ENCODE data around the gene EXOC2. TPM values are rescaled to one million over a fixed set of nuclear protein-coding genes. Genes with fewer than 3 reads are reported as not detected.

Gene EXOC2
- total RNA-seq, 2 donors from 2014 or later = 34.0 to 46.1 TPM

DNA sequence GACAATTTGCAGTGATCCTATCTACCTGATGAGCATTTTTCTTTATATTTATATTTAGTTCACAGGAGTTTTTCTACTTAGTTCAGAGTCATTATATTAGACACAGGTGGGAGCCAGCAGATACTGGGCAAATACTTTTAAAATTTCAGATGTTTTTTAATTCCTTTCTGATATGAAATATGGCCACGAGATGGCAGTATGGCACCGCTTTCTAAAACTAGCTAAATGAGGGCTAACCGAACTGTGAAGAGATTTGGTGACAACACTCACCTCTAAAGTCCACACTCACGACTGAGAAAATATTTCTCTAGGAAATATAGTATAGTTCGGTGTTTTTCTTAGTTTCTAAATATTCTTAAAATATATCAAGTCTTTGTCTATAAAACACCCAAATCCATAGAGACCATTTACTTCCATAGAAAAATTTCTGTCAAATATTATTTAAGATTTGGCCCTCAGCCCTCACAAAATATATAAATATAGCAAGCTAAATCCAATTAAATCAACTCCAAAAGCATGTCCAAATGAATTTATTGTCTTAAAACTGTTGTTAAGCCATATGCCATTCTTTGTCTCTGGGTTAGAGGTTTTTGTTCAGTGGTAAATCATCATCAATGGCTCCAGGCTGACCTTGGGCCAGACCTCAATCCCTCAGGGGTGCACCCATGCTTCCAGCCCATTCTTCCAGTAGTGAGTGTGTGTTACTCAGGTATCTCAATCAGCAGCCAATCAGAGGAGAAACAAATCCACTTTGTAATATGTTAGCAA is 99.6 kb downstream of the EXOC2 start:
- H3K4me1 Mint-ChIP-seq (ENCODE audit: low read depth in 2 of 2) = peaks cover 0 to 5% of the 10 kb centered on the region in 2 donors
- no peak overlapping the region for H3K4me3 Mint-ChIP-seq
- ATAC-seq = peak; percentile 56 to 68
- H3K27ac Mint-ChIP-seq = peak overlapping the region in 1 of 2 donors; percentile 34
- no peaks in the 10 kb centered on the region for H3K27me3 Mint-ChIP-seq
- peaks cover 24% of the 10 kb centered on the region for H3K36me3 Mint-ChIP-seq
- DNase-seq (ENCODE audit: low spot score) = peak; percentile 78
- no peaks in the 10 kb centered on the region for H3K9me3 Mint-ChIP-seq

DNA sequence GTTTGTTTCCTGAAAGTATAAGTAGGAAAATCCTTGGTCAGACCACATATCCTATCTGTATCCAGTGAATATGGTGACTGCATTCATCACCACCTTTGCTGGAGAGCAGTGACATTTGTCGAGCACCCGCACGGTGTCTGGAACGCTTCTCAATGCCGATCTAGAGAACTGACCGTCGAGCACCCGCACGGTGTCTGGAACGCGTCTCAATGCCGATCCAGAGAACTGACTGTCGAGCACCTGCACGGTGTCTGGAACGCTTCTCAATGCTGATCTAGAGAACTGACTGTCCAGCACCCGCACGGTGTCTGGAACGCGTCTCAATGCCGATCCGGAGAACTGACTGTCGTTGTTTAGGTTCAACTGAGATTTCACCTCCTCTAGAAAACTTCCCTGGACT is 103.8 kb downstream of the EXOC2 start:
- Mint-ChIP-seq H3K27me3 (no peaks in the 10 kb centered on the region), H3K9me3 (no peaks in the 10 kb centered on the region), H3K4me1 (ENCODE audit: low read depth in 2 of 2) (peaks cover 0 to 5% of the 10 kb centered on the region in 2 donors), H3K27ac (no peak overlapping the region), H3K4me3 (no peak overlapping the region), H3K36me3 (peaks cover 19% of the 10 kb centered on the region)
- no peak for DNase-seq (ENCODE audit: low spot score)
- ATAC-seq = no peak

GRCh38 chr6:586553-586952 is 106.4 kb downstream of the EXOC2 start:
- Mint-ChIP-seq H3K27me3 (no peaks in the 10 kb centered on the region), H3K36me3 (peaks cover 13% of the 10 kb centered on the region), H3K4me3 (no peak overlapping the region), H3K27ac (no peak overlapping the region), H3K9me3 (no peaks in the 10 kb centered on the region), H3K4me1 (ENCODE audit: low read depth in 2 of 2) (peaks cover 0 to 5% of the 10 kb centered on the region in 2 donors)
- peak in 1 of 2 donors; percentile 43 for ATAC-seq
- no peak for DNase-seq (ENCODE audit: low spot score)

DNA sequence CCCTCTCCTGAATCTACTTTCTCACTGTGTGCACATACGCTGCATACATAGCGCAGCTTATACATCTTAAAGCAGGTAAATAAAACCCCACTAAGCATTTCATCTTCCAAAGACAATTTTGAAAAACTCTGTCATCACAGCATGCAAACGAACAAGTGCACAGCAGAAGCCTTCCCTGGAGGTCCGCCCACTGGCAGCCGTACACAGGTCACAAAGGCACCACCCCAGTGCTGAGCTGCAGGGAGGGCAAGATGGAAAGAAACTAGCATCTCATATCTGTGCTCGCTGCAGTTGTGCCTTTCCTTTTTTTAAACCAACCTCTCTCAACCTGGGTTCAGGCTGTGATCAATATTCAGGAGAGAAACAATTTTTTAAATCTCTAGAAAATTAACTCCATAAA is 109.3 kb downstream of the EXOC2 start:
- no peak overlapping the region for H3K27ac Mint-ChIP-seq

DNA sequence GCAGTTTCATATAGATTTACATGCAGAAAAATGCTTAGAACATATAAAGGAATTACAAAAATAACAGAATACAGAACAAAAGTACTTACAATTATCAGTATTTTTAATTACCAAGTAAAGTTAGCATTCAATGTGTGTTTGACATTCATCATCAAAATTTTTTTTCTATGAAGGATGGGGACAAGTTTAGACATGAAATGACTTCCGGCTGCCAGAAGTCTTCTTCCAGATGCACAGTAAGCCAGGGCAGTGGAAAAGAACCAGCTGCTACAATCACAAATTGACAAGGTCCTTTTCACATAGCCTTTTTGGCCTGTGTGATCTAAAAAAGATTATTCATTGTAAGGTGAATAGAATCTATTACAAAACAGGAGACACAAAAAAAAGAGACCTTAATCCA is 109.8 kb downstream of the EXOC2 start:
- no peaks in the 10 kb centered on the region for H3K9me3 Mint-ChIP-seq
- DNase-seq (ENCODE audit: low spot score) (no peak), ATAC-seq (no peak)
- H3K27me3 Mint-ChIP-seq = no peaks in the 10 kb centered on the region
- H3K27ac Mint-ChIP-seq = no peak overlapping the region
- H3K36me3 Mint-ChIP-seq = no peaks in the 10 kb centered on the region
- no peaks in the 10 kb centered on the region for H3K4me1 Mint-ChIP-seq (ENCODE audit: low read depth in 2 of 2)
- H3K4me3 Mint-ChIP-seq = no peak overlapping the region

More for the DNA sequence above, 109.3 kb downstream of the EXOC2 start:
- no peak for DNase-seq (ENCODE audit: low spot score)
- ATAC-seq = no peak
- no peaks in the 10 kb centered on the region for H3K36me3 Mint-ChIP-seq
- no peaks in the 10 kb centered on the region for H3K9me3 Mint-ChIP-seq
- no peaks in the 10 kb centered on the region for H3K4me1 Mint-ChIP-seq (ENCODE audit: low read depth in 2 of 2)
- no peak overlapping the region for H3K4me3 Mint-ChIP-seq
- H3K27me3 Mint-ChIP-seq = no peaks in the 10 kb centered on the region

- ATAC-seq (no peak), DNase-seq (ENCODE audit: low spot score) (no peak)
- Mint-ChIP-seq H3K9me3 (no peaks in the 10 kb centered on the region), H3K4me1 (ENCODE audit: low read depth in 2 of 2) (no peaks in the 10 kb centered on the region), H3K27me3 (no peaks in the 10 kb centered on the region), H3K36me3 (no peaks in the 10 kb centered on the region), H3K4me3 (no peak overlapping the region), H3K27ac (no peak overlapping the region)
Observed at GRCh38 chr6:582370-582769, 110.6 kb downstream of the EXOC2 start.

DNA sequence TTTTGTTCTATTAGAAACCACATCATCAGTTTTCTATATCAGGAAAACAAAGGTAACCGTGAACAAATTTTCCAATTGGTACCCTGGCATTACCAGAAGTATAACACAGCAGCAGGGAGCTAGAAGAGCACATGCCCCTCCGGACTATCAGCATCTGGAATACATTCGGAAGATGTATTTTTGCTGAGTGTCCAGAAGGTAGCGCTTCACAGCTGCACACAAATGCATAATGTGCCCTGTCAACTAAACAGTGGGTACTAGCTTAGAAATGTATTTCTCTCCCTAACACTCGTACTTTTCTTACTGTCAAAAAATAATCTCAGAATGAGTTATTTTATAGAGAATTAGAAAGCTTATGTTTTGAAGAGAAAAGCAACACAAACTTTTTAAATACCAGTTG is 113.6 kb downstream of the EXOC2 start:
- Mint-ChIP-seq H3K27ac (no peak overlapping the region), H3K36me3 (peaks cover 18% of the 10 kb centered on the region), H3K4me1 (ENCODE audit: low read depth in 2 of 2) (peaks cover 0 to 3% of the 10 kb centered on the region in 2 donors), H3K4me3 (no peak overlapping the region), H3K27me3 (no peaks in the 10 kb centered on the region), H3K9me3 (peaks cover 4% of the 10 kb centered on the region)
- ATAC-seq (no peak), DNase-seq (ENCODE audit: low spot score) (no peak)

- Mint-ChIP-seq H3K27ac (no peak overlapping the region), H3K4me3 (no peak overlapping the region), H3K4me1 (ENCODE audit: low read depth in 2 of 2) (peaks cover 3 to 6% of the 10 kb centered on the region in 2 donors), H3K27me3 (no peaks in the 10 kb centered on the region), H3K36me3 (peaks cover 23% of the 10 kb centered on the region), H3K9me3 (peaks cover 4% of the 10 kb centered on the region)
- DNase-seq (ENCODE audit: low spot score) (no peak), ATAC-seq (no peak)
Observed at GRCh38 chr6:572596-573265, 120.2 kb downstream of the EXOC2 start.

DNA sequence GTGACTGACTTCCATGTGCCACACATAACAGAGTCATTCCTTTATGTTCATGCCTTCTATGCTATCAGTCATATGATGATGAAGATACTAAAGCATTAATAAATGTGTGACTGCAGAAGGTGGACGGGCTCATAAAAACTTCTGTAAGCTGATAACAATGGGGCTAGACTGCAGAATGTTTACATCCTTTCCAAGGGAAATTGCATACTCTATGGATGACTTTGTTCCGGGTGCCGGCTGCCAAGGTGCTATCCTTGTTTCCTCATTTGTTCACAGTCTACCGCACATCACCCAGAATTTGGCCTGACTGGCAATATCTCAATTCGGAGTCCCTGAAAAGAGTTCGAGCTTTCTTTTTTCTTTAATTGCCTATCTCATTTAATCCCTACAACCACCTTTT is 121.0 kb downstream of the EXOC2 start:
- H3K27me3 Mint-ChIP-seq = no peaks in the 10 kb centered on the region
- H3K36me3 Mint-ChIP-seq = peaks cover 26% of the 10 kb centered on the region
- peaks cover 3 to 8% of the 10 kb centered on the region in 2 donors for H3K4me1 Mint-ChIP-seq (ENCODE audit: low read depth in 2 of 2)
- ATAC-seq (no peak), DNase-seq (ENCODE audit: low spot score) (no peak)
- H3K27ac Mint-ChIP-seq = no peak overlapping the region
- H3K9me3 Mint-ChIP-seq = peaks cover 4% of the 10 kb centered on the region
- H3K4me3 Mint-ChIP-seq = no peak overlapping the region

GRCh38 chr6:570825-571224 is 122.1 kb downstream of the EXOC2 start:
- H3K9me3 Mint-ChIP-seq = peaks cover 4% of the 10 kb centered on the region
- ATAC-seq = peak in 1 of 2 donors; percentile 33
- DNase-seq (ENCODE audit: low spot score) = no peak
- H3K4me1 Mint-ChIP-seq (ENCODE audit: low read depth in 2 of 2) = peaks cover 3 to 8% of the 10 kb centered on the region in 2 donors
- H3K36me3 Mint-ChIP-seq = peaks cover 19% of the 10 kb centered on the region
- no peak overlapping the region for H3K27ac Mint-ChIP-seq
- H3K27me3 Mint-ChIP-seq = no peaks in the 10 kb centered on the region
- H3K4me3 Mint-ChIP-seq = no peak overlapping the region

GRCh38 chr6:568954-569523 is 123.9 kb downstream of the EXOC2 start:
- Mint-ChIP-seq H3K9me3 (no peaks in the 10 kb centered on the region), H3K27ac (no peak overlapping the region), H3K36me3 (peaks cover 9% of the 10 kb centered on the region), H3K27me3 (no peaks in the 10 kb centered on the region), H3K4me1 (ENCODE audit: low read depth in 2 of 2) (peaks cover 0 to 8% of the 10 kb centered on the region in 2 donors), H3K4me3 (no peak overlapping the region)
- ATAC-seq (peak in 1 of 2 donors; percentile 56), DNase-seq (ENCODE audit: low spot score) (no peak)

GRCh38 chr6:568085-568484 is 124.9 kb downstream of the EXOC2 start:
- Mint-ChIP-seq H3K27ac (no peak overlapping the region), H3K4me1 (ENCODE audit: low read depth in 2 of 2) (peaks cover 0 to 8% of the 10 kb centered on the region in 2 donors), H3K4me3 (no peak overlapping the region), H3K9me3 (no peaks in the 10 kb centered on the region), H3K36me3 (peaks cover 10% of the 10 kb centered on the region), H3K27me3 (no peaks in the 10 kb centered on the region)
- DNase-seq (ENCODE audit: low spot score) (no peak), ATAC-seq (no peak)

- Mint-ChIP-seq H3K27ac (no peak overlapping the region), H3K4me3 (no peak overlapping the region)
- no peak for ATAC-seq
Observed at GRCh38 chr6:563863-564262, 129.1 kb downstream of the EXOC2 start.

DNA sequence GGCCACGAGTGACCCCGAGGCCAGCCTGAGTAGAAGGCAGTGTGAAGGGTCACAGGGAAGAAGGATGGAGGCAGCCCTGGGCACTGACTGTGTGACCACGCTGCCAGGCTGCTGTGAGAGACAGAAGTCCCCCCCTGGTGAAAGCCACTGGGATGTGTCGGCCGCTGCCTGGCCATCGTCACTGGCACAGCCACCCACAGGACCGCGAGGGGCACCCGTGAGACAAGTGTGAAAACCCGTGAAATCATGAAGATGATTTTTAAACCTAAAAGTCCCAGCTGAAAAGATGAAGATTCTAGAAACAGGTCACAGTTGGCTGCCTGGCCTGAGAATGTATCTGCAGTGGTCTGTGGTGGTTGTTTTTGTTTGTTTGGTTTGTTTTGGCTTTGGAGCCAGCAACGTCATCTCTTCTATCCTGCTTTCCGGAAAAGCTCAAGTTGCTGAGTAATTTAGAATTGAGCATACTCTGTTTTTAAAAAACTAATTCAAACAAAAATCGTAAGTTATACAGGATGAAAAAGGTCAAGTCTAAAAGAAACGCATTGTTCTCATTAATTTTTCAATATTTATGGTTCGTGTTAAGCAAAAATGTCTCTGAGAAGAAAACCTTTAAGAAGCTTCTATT is 130.8 kb downstream of the EXOC2 start:
- Mint-ChIP-seq H3K36me3 (peaks cover 17% of the 10 kb centered on the region), H3K4me1 (ENCODE audit: low read depth in 2 of 2) (peaks cover 3 to 22% of the 10 kb centered on the region in 2 donors), H3K27ac (peak overlapping the region; percentile 72 to 75), H3K9me3 (no peaks in the 10 kb centered on the region), H3K27me3 (no peaks in the 10 kb centered on the region), H3K4me3 (peak overlapping the region; percentile 34)
- no peak for DNase-seq (ENCODE audit: low spot score)
- ATAC-seq = peak in 1 of 2 donors; percentile 85

More at GRCh38 chr6:563863-564262, 129.1 kb downstream of the EXOC2 start:
- no peak for DNase-seq (ENCODE audit: low spot score)
- no peaks in the 10 kb centered on the region for H3K9me3 Mint-ChIP-seq
- H3K4me1 Mint-ChIP-seq (ENCODE audit: low read depth in 2 of 2) = peaks cover 0 to 23% of the 10 kb centered on the region in 2 donors
- no peaks in the 10 kb centered on the region for H3K27me3 Mint-ChIP-seq
- peaks cover 15% of the 10 kb centered on the region for H3K36me3 Mint-ChIP-seq

All from natural killer cell treated with Interleukin-12 subunit alpha and Interleukin-12 subunit beta and Interleukin-15 and Interleukin-18, amount 100 ng/mL, for 72 hours (primary cell).